ENCODE data around the gene TMPRSS5. TPM values are rescaled to one million over a fixed set of nuclear protein-coding genes. Genes with fewer than 3 reads are reported as not detected.
"Not testable (repeated sequence)": the region's sequence is repeated elsewhere in the genome, so short reads cannot be mapped to it uniquely, and the experiment has no call there.

Gene TMPRSS5
- total RNA-seq, 4 donors from 2014 or later = 0.29 to 2.1 (median 1.9) TPM; not detected in 1

DNA sequence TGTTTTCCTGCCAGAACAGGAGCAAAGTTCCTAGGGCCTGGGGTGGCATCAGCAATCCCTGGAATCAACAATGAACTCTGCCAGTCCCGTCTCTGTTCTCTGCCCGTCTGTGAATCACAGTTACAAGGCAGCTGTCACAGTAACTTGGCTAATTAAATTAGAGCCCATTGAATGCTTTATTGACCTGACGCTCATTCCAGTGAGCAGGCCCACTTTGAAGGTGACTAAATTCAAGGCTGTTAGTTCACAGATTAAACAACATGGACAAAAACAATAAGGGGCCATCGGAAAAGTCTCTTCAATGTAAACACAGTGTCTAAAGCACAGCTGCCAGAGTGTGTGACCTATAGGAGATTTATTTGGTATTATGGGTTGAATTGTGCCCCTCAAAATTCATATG, 17.7 kb upstream of the TMPRSS5 start:
- Histone ChIP-seq H3K27ac (no peak overlapping the region), H3K4me1 (no peaks in the 10 kb centered on the region), H3K9me3 (no peaks in the 10 kb centered on the region), H3K36me3 (no peaks in the 10 kb centered on the region), H3K27me3 (no peaks in the 10 kb centered on the region), H3K4me3 (no peak overlapping the region)
- TF ChIP-seq POLR2A (IDR thresholded peaks at IDR 0.05) (no peak), CTCF (IDR thresholded peaks at IDR 0.05) (no peak)
- intact Hi-C loops (cut with DNase I; ENCODE audit: low total_unique reads) = no loop called here
- DNase-seq = no peak

GRCh38 chr11:113722934-113723333, 16.8 kb upstream of the TMPRSS5 start:
- TF ChIP-seq POLR2A (IDR thresholded peaks at IDR 0.05) (no peak), CTCF (IDR thresholded peaks at IDR 0.05) (no peak)
- no peaks in the 10 kb centered on the region for H3K9me3 ChIP-seq
- intact Hi-C loops (cut with DNase I; ENCODE audit: low total_unique reads) = no loop called here
- H3K36me3 ChIP-seq = no peaks in the 10 kb centered on the region
- H3K27ac ChIP-seq = no peak overlapping the region
- no peaks in the 10 kb centered on the region for H3K4me1 ChIP-seq
- no peak overlapping the region for H3K4me3 ChIP-seq
- DNase-seq = no peak
- H3K27me3 ChIP-seq = no peaks in the 10 kb centered on the region

DNA sequence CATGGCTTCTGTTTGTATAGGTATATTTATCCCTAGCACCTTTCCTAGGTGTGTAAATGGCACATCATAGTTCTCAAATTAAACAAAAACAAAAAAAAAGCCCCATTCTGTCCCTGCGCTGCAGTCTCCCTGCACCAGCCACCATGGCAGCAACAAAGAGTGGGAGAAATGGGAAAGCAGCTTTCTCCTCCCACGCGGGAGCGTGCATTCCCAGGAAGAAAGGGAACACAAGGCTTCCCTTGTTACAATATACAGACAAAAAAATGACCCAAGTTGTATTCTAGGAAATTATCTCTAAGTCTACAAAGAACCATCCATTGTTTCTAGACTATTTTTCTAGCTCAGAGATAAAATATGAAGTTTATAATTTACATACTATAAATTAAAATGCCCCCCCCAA, 16.1 kb upstream of the TMPRSS5 start:
- TF ChIP-seq CTCF (IDR thresholded peaks at IDR 0.05) (no peak), POLR2A (IDR thresholded peaks at IDR 0.05) (no peak)
- H3K4me1 ChIP-seq = no peaks in the 10 kb centered on the region
- no peaks in the 10 kb centered on the region for H3K9me3 ChIP-seq
- no peak overlapping the region for H3K27ac ChIP-seq
- intact Hi-C loops (cut with DNase I; ENCODE audit: low total_unique reads) = no loop called here
- H3K27me3 ChIP-seq = no peaks in the 10 kb centered on the region
- no peak for DNase-seq
- H3K4me3 ChIP-seq = no peak overlapping the region
- H3K36me3 ChIP-seq = no peaks in the 10 kb centered on the region

GRCh38 chr11:113721462-113722066, 15.5 kb upstream of the TMPRSS5 start:
- Histone ChIP-seq H3K4me3 (no peak overlapping the region), H3K27ac (no peak overlapping the region), H3K9me3 (no peaks in the 10 kb centered on the region), H3K4me1 (no peaks in the 10 kb centered on the region), H3K36me3 (no peaks in the 10 kb centered on the region), H3K27me3 (no peaks in the 10 kb centered on the region)
- TF ChIP-seq CTCF (IDR thresholded peaks at IDR 0.05) (no peak), POLR2A (IDR thresholded peaks at IDR 0.05) (no peak)
- intact Hi-C loops (cut with DNase I; ENCODE audit: low total_unique reads) = no loop called here
- no peak for DNase-seq

GRCh38 chr11:113720478-113720877, 14.4 kb upstream of the TMPRSS5 start:
- H3K4me3 ChIP-seq; H3K9me3 ChIP-seq; H3K27ac ChIP-seq; DNase-seq; H3K36me3 ChIP-seq; intact Hi-C loops (cut with DNase I; ENCODE audit: low total_unique reads); H3K4me1 ChIP-seq; H3K27me3 ChIP-seq: not testable (repeated sequence)
